ENCODE measurements around the gene SMARCC1.
A peak's percentile ranks its signal among the peaks of the same experiment; 100 is the strongest.

DNA sequence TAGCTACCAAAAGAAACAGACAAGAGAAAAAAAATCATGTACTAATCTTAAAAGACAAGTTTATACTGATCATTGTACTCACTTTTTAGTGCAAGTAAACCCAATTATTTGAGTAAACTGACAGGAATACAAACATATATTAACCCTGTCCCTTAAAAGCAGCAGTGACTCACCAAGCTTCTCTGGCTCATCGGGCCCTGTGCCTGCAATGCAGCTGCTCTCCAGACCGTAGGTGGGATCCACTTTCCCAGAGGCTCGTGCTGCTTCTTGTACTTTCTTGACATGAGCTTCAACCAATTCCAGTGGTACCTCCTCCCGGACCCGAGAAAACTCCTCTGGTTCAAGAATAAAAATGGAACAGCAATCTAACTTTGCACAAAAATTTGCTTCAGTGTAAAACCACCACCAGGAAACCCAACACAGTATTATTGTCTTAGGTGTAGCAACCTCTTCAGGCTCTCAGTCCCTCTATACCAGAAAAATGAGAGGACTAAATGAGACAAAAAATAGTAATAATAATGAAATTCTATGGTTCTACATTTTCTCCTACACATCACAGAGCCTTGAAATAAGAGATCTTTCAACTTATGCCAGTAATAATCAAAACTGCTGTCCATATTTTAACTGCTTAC, 120.5 kb downstream of the SMARCC1 start:
- TF ChIP-seq, protein P1, sequence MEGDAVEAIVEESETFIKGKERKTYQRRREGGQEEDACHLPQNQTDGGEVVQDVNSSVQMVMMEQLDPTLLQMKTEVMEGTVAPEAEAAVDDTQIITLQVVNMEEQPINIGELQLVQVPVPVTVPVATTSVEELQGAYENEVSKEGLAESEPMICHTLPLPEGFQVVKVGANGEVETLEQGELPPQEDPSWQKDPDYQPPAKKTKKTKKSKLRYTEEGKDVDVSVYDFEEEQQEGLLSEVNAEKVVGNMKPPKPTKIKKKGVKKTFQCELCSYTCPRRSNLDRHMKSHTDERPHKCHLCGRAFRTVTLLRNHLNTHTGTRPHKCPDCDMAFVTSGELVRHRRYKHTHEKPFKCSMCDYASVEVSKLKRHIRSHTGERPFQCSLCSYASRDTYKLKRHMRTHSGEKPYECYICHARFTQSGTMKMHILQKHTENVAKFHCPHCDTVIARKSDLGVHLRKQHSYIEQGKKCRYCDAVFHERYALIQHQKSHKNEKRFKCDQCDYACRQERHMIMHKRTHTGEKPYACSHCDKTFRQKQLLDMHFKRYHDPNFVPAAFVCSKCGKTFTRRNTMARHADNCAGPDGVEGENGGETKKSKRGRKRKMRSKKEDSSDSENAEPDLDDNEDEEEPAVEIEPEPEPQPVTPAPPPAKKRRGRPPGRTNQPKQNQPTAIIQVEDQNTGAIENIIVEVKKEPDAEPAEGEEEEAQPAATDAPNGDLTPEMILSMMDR (IDR thresholded peaks at IDR 0.05), result peak in 1 of 6 experiments; percentile 17
- TF ChIP-seq POLR2A (IDR thresholded peaks at IDR 0.05), result no peak

Measured in esophagus squamous epithelium (tissue), 4 donors.